HG02678 (cell line): ENCODE data around the gene RABEPK.
"Not testable (repeated sequence)": the region's sequence is repeated elsewhere in the genome, so short reads cannot be mapped to it uniquely, and the experiment has no call there.

Experiments
- ATAC-seq: cut with Tn5 transposase; IDR thresholded peaks from one replicate; pipeline ENCODE4 v1.9.1; 2021; ENCODE audit warnings: mild to moderate bottlenecking, moderate library complexity; ENCODE audit not compliant: unreplicated experiment

Gene RABEPK

GRCh38 chr9:125190361-125190801 lies 10.0 kb upstream of the RABEPK start:
- ATAC-seq: no peak

GRCh38 chr9:125194466-125194865 lies 5.9 kb upstream of the RABEPK start:
- ATAC-seq: not testable (repeated sequence)

- ATAC-seq: not testable (repeated sequence)
These were observed 4.8 kb upstream of the RABEPK start for GRCh38 chr9:125195591-125195990.

GRCh38 chr9:125202846-125203618 lies 2.7 kb downstream of the RABEPK start:
- no peak for ATAC-seq

- ATAC-seq: no peak
These were observed 4.1 kb downstream of the RABEPK start for GRCh38 chr9:125204477-125204876.

- no peak for ATAC-seq
These were observed 13.8 kb downstream of the RABEPK start for GRCh38 chr9:125214186-125214585.

- ATAC-seq: no peak
These were observed 18.3 kb downstream of the RABEPK start for GRCh38 chr9:125218621-125219020.

- not testable (repeated sequence) for ATAC-seq
These were observed 24.5 kb downstream of the RABEPK start for GRCh38 chr9:125224858-125225257.

- no peak for ATAC-seq
These were observed 27.4 kb downstream of the RABEPK start for GRCh38 chr9:125227761-125228160.

GRCh38 chr9:125233678-125234077 lies 33.3 kb downstream of the RABEPK start:
- ATAC-seq: no peak

GRCh38 chr9:125234099-125234498 lies 33.8 kb downstream of the RABEPK start:
- ATAC-seq: not testable (repeated sequence)

- ATAC-seq: no peak
These were observed 35.6 kb downstream of the RABEPK start for GRCh38 chr9:125235804-125236519.

- not testable (repeated sequence) for ATAC-seq
These were observed 36.3 kb downstream of the RABEPK start for GRCh38 chr9:125236520-125237159.

GRCh38 chr9:125238127-125238914 lies 38.0 kb downstream of the RABEPK start:
- ATAC-seq: no peak

GRCh38 chr9:125238915-125239446 lies 38.6 kb downstream of the RABEPK start:
- no peak for ATAC-seq

GRCh38 chr9:125239631-125240597 lies 39.6 kb downstream of the RABEPK start:
- ATAC-seq: no peak

GRCh38 chr9:125240649-125240999 lies 40.3 kb downstream of the RABEPK start:
- ATAC-seq: peak; percentile 2

- ATAC-seq: peak; percentile 94
These were observed 40.9 kb downstream of the RABEPK start, which contains the start of gene HSPA5 for GRCh38 chr9:125241000-125241862. TSS of gene HSPA5 (minus strand) at chr9:125241343. CDS start at chr9:125241126, 217 bp downstream.
